A673 (cell line): ENCODE results near the gene FRMD4A.

Source experiments
- CTCF ChIP-seq: fragments of 300-800, 200-600 bp; sonication (generic); conservative IDR thresholded peaks from 2 replicates; pipeline ENCODE4 v1.5.1; 2017; ENCODE audit warnings: low read depth, mild to moderate bottlenecking, antibody characterized with exemption, low read length, moderate library complexity, mixed read lengths
- EZH2 ChIP-seq: fragments of 200-600 bp; sonication (generic); IDR thresholded peaks from 2 replicates; pipeline ENCODE4 v1.6.1; 2017; ENCODE audit warnings: borderline replicate concordance, low read depth, mild to moderate bottlenecking, mixed read lengths, antibody characterized with exemption, low read length; ENCODE audit not compliant: poor library complexity, severe bottlenecking

- TF ChIP-seq CTCF (no peak), EZH2 (no peak)
Observed at GRCh38 chr10:13792006-13792405, 538.7 kb downstream of the FRMD4A start.
